Upper lobe of left lung (tissue), 4 donors: ENCODE data around the gene NMU.
"Not testable (repeated sequence)": the region's sequence is repeated elsewhere in the genome, so short reads cannot be mapped to it uniquely, and the experiment has no call there.

Experiments used
- CTCF ChIP-seq, 6 experiments: fragments of 450-650 bp in 4 of 6; fragments of 200-600 bp in 2 of 6; sonication (generic) in 2 of 6; IDR thresholded peaks; one replicate each; pipeline ENCODE4 v1.5.1; 2016 to 2019; ENCODE audit warnings: antibody characterized with exemption in 6 of 6
- POLR2A ChIP-seq, 4 donors: fragments of 450-650 bp; IDR thresholded peaks; one replicate each; pipeline ENCODE4 v1.5.1; 2016 to 2017; ENCODE audit warnings: antibody characterized with exemption in 4 of 4, mild to moderate bottlenecking in 2 of 4

DNA sequence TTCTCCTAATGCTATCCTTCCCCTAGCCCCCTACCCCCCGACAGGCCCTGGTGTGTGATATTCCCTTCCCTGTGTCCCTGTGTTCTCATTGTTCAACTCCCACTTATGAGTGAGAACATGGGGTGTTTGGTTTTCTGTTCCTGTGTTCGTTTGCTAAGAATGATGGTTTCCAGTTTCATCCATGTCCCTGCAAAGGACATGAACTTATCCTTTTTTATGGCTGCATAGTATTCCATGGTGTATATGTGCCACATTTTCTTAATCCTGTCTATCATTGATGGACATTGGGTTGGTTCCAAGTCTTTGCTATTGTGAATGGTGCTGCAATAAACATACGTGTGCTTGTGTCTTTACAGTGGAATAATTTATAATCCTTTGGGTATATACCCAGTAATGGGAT is 46.7 kb upstream of the NMU start:
- TF ChIP-seq POLR2A, CTCF (IDR thresholded peaks at IDR 0.05): not testable (repeated sequence)
